ENCODE data around the gene KCTD2.

KCTD2 gene

DNA sequence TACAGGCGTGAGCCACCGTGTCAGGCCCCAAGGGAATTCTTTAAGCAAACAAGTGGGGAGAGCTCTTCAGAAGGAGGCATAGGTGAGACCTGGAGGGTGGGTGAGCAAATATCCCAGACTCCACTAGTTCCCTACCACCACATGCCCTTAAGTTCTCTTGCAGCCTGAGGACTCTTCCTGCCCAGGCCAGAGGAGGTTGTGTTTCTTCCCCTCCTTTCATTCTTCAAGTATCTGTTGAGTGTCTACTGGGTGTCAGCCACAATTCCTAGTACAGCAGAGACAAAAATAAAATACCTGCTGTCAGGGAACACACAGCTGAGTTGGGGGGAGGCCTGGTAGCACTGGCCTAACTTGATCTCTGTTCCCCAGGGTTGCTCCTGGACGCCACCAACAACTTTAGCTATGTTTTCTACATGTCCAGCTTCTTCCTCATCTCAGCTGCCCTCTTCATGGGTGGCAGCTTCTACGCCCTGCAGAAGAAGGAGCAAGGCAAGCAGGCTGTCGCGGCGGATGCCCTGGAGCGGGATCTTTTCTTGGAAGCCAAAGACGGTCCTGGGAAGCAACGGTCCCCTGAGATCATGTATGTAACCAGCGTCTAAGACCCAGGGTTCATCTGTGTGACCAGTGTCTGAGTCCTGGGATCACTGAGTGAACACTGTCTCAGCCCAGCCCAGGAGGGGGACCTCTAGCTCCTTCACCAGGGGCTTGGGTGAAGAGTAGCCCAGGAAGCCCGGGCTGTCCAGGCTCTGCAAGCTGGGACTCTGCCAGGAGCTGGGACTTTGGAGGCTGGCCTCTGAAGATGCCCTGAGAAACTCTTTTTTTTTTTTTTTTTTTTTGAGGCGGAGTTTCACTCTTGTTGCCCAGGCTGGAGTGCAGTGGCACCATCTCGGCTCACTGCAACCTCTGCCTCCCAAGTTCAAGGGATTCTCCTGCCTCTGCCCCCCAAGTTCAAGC is 56.9 kb downstream of the KCTD2 start:
- Histone ChIP-seq H3K9ac (ENCODE audit: low read depth, low read length, poor library complexity, severe bottlenecking) (no peak overlapping the region), H3K9me2 (replicated peaks; ENCODE audit: low read depth, low read length) (no peaks in the 10 kb centered on the region), H3K4me2 (ENCODE audit: low read depth, low read length, poor library complexity, severe bottlenecking) (no peak overlapping the region), H3K4me1 (ENCODE audit: insufficient read depth, low read length, poor library complexity, severe bottlenecking) (peaks cover 2% of the 10 kb centered on the region), H4K20me1 (ENCODE audit: insufficient read depth, low read length, poor library complexity, severe bottlenecking) (no peaks in the 10 kb centered on the region), H3K79me2 (ENCODE audit: insufficient read depth, low read length) (no peaks in the 10 kb centered on the region), H3K4me3 (ENCODE audit: low read length, poor library complexity, severe bottlenecking) (no peak overlapping the region), H3F3A (ENCODE audit: low read depth) (no peaks in the 10 kb centered on the region), H2AFZ (ENCODE audit: low read length) (no peak overlapping the region), H3K36me3 (ENCODE audit: insufficient read depth, low read length) (no peaks in the 10 kb centered on the region), H3K9me3 (ENCODE audit: insufficient read depth, low read depth, low read length) (no peaks in the 10 kb centered on the region), H3K27me3 (ENCODE audit: insufficient read depth, low read length, poor library complexity, severe bottlenecking) (no peaks in the 10 kb centered on the region)
- TF ChIP-seq, protein P1, sequence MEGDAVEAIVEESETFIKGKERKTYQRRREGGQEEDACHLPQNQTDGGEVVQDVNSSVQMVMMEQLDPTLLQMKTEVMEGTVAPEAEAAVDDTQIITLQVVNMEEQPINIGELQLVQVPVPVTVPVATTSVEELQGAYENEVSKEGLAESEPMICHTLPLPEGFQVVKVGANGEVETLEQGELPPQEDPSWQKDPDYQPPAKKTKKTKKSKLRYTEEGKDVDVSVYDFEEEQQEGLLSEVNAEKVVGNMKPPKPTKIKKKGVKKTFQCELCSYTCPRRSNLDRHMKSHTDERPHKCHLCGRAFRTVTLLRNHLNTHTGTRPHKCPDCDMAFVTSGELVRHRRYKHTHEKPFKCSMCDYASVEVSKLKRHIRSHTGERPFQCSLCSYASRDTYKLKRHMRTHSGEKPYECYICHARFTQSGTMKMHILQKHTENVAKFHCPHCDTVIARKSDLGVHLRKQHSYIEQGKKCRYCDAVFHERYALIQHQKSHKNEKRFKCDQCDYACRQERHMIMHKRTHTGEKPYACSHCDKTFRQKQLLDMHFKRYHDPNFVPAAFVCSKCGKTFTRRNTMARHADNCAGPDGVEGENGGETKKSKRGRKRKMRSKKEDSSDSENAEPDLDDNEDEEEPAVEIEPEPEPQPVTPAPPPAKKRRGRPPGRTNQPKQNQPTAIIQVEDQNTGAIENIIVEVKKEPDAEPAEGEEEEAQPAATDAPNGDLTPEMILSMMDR (conservative IDR thresholded peaks at IDR 0.05; ENCODE audit: low read length) = no peak
- TF ChIP-seq EZH2phosphoT487 (IDR thresholded peaks at IDR 0.05; ENCODE audit: borderline replicate concordance) = no peak

DNA sequence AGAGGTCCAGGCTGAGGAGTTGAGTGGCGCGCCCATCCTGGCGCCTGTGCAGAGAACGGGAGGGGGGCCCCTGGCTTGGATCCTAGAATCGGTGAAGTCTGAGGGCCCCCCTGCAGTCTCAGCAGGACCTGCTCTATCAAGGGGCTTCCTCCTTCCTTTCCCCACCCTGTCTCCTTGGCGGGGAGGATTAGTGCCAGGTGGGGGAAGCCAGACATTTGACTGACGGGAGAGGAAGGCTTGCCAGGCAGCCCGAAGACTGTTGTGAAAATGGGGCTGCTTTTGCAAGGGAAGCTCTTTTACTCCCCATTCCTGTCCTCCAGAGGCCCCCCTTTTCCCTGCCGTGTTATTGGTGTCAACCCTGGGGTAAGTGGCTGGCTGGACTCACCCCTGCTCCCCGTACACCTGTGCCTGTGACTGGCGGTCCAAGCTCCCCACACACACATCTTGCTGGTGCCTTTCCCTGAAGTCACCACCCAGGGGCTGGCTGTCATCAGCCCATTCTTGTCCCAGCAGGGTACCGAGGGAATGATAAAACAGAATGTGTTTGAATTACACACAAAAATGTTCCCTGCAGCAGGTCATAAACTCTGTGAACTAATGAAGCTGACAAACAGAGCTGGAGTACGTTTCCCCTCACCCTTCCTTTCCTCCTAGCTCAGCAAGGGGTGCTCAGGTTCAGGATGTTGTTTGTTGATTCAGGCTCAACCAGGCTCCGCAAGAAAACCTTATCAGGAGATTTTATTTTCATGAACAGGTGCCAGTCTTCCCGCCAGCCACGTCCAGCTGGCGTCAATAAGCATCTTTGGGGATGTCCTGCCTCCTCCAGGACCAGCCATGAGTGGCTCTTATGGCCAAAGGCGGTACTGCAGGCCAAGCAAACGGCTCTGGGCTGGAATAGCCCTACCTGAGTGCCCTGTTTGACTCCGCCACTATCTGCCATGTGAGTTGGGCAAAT is 58.4 kb downstream of the KCTD2 start:
- H3F3A ChIP-seq (ENCODE audit: low read depth) = no peaks in the 10 kb centered on the region
- H3K4me3 ChIP-seq (ENCODE audit: low read length, poor library complexity, severe bottlenecking) = no peak overlapping the region
- TF ChIP-seq, protein P1 (conservative IDR thresholded peaks at IDR 0.05; ENCODE audit: low read length) = peak; percentile 62
- TF ChIP-seq EZH2phosphoT487 (IDR thresholded peaks at IDR 0.05; ENCODE audit: borderline replicate concordance) = no peak
- no peaks in the 10 kb centered on the region for H3K27me3 ChIP-seq (ENCODE audit: insufficient read depth, low read length, poor library complexity, severe bottlenecking)
- no peaks in the 10 kb centered on the region for H4K20me1 ChIP-seq (ENCODE audit: insufficient read depth, low read length, poor library complexity, severe bottlenecking)
- no peaks in the 10 kb centered on the region for H3K9me3 ChIP-seq (ENCODE audit: insufficient read depth, low read depth, low read length)
- no peaks in the 10 kb centered on the region for H3K9me2 ChIP-seq (replicated peaks; ENCODE audit: low read depth, low read length)
- H2AFZ ChIP-seq (ENCODE audit: low read length) = no peak overlapping the region
- H3K36me3 ChIP-seq (ENCODE audit: insufficient read depth, low read length) = no peaks in the 10 kb centered on the region
- H3K4me2 ChIP-seq (ENCODE audit: low read depth, low read length, poor library complexity, severe bottlenecking) = no peak overlapping the region
- no peak overlapping the region for H3K9ac ChIP-seq (ENCODE audit: low read depth, low read length, poor library complexity, severe bottlenecking)
- peaks cover 7% of the 10 kb centered on the region; the same call in 1 of the 2 replicates for H3K79me2 ChIP-seq (ENCODE audit: insufficient read depth, low read length)
- H3K4me1 ChIP-seq (ENCODE audit: insufficient read depth, low read length, poor library complexity, severe bottlenecking) = peaks cover 9% of the 10 kb centered on the region

DNA sequence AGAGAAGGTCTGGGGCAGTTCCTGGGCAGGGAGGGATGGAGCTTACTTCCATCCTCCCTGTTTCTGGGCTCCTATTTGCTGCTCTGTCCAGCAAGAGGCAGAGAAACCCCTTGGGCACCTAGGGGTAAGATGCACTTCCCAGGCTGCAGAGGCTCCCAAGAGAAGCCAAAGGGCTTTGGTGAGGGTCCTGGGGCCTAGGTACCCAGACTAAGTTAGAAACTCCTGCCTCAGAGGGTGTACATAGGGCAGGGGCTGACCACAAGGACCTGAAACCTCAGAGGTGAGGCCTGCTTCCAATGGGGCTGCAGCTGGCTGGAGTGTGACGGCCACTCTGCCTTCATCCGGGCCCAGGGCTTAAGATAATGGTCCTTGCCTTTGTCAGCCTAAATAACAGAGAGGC is 61.2 kb downstream of the KCTD2 start:
- H4K20me1 ChIP-seq (ENCODE audit: insufficient read depth, low read length, poor library complexity, severe bottlenecking) = no peaks in the 10 kb centered on the region
- H3K9me3 ChIP-seq (ENCODE audit: insufficient read depth, low read depth, low read length) = no peaks in the 10 kb centered on the region
- H3K79me2 ChIP-seq (ENCODE audit: insufficient read depth, low read length) = peaks cover 18% of the 10 kb centered on the region; the same call in 1 of the 2 replicates
- H3K27me3 ChIP-seq (ENCODE audit: insufficient read depth, low read length, poor library complexity, severe bottlenecking) = no peaks in the 10 kb centered on the region
- H3F3A ChIP-seq (ENCODE audit: low read depth) = 0 out of 2 replicates have a peak, but pooled peaks cover 4% of the 10 kb centered on the region
- no peak overlapping the region for H3K9ac ChIP-seq (ENCODE audit: low read depth, low read length, poor library complexity, severe bottlenecking)
- H2AFZ ChIP-seq (ENCODE audit: low read length) = no peak overlapping the region
- no peak overlapping the region for H3K4me2 ChIP-seq (ENCODE audit: low read depth, low read length, poor library complexity, severe bottlenecking)
- peaks cover 25% of the 10 kb centered on the region for H3K4me1 ChIP-seq (ENCODE audit: insufficient read depth, low read length, poor library complexity, severe bottlenecking)
- no peaks in the 10 kb centered on the region for H3K36me3 ChIP-seq (ENCODE audit: insufficient read depth, low read length)
- no peak overlapping the region for H3K4me3 ChIP-seq (ENCODE audit: low read length, poor library complexity, severe bottlenecking)
- no peaks in the 10 kb centered on the region for H3K9me2 ChIP-seq (replicated peaks; ENCODE audit: low read depth, low read length)
- no peak for TF ChIP-seq EZH2phosphoT487 (IDR thresholded peaks at IDR 0.05; ENCODE audit: borderline replicate concordance)
- TF ChIP-seq, protein P1 (conservative IDR thresholded peaks at IDR 0.05; ENCODE audit: low read length) = no peak

Data from Loucy (cell line).